Activated naive CD8-positive, alpha-beta T cell (primary cell): Measurements from ENCODE around the gene KIF2C.
"Not testable (repeated sequence)": the region's sequence is repeated elsewhere in the genome, so short reads cannot be mapped to it uniquely, and the experiment has no call there.

ENCODE experiments used
- H3K27ac Mint-ChIP-seq: one replicate; pipeline ENCODE4 v1.8.0; 2021; ENCODE audit warnings: mixed read lengths
- H3K27me3 Mint-ChIP-seq: one replicate; pipeline ENCODE4 v1.8.0; 2021; ENCODE audit warnings: mixed read lengths
- H3K36me3 Mint-ChIP-seq: one replicate; pipeline ENCODE4 v1.8.0; 2021; ENCODE audit warnings: mixed read lengths
- H3K4me1 Mint-ChIP-seq: one replicate; pipeline ENCODE4 v1.8.0; 2021; ENCODE audit warnings: low read depth, mixed read lengths
- H3K4me3 Mint-ChIP-seq: one replicate; pipeline ENCODE4 v1.8.0; 2021; ENCODE audit warnings: mild to moderate bottlenecking, mixed read lengths
- H3K9me3 Mint-ChIP-seq: one replicate; pipeline ENCODE4 v1.8.0; 2021; ENCODE audit warnings: low read depth, mixed read lengths

KIF2C gene

GRCh38 chr1:44806025-44806703 is 66.5 kb downstream of the KIF2C start:
- Mint-ChIP-seq H3K4me1 (peaks cover 79% of the 10 kb centered on the region), H3K9me3 (no peaks in the 10 kb centered on the region), H3K36me3 (peaks cover 15% of the 10 kb centered on the region), H3K27me3 (no peaks in the 10 kb centered on the region), H3K27ac (peak overlapping the region; percentile 98), H3K4me3 (peak overlapping the region; percentile 82)

- peaks cover 84% of the 10 kb centered on the region for H3K4me1 Mint-ChIP-seq
- no peaks in the 10 kb centered on the region for H3K9me3 Mint-ChIP-seq
- peaks cover 13% of the 10 kb centered on the region for H3K36me3 Mint-ChIP-seq
- H3K4me3 Mint-ChIP-seq, result peak within 1 kb of the TSS; percentile 82
- peak within 1 kb of the TSS; percentile 98 for H3K27ac Mint-ChIP-seq
- no peaks in the 10 kb centered on the region for H3K27me3 Mint-ChIP-seq
Measured at GRCh38 chr1:44806704-44807363, 67.2 kb downstream of the KIF2C start, which contains the start of gene DYNLT4. Gene DYNLT4, minus strand, starts transcription at chr1:44807351. Its CDS starts 683 bp downstream, at chr1:44806668.

- peaks cover 9% of the 10 kb centered on the region for H3K36me3 Mint-ChIP-seq
- peak overlapping the region; percentile 98 for H3K27ac Mint-ChIP-seq
- peaks cover 83% of the 10 kb centered on the region for H3K4me1 Mint-ChIP-seq
- peak overlapping the region; percentile 82 for H3K4me3 Mint-ChIP-seq
- H3K27me3 Mint-ChIP-seq, result no peaks in the 10 kb centered on the region
- H3K9me3 Mint-ChIP-seq, result no peaks in the 10 kb centered on the region
Measured at GRCh38 chr1:44807364-44808062, 67.9 kb downstream of the KIF2C start.

GRCh38 chr1:44808063-44808937 is 68.7 kb downstream of the KIF2C start, which contains the start of gene BTBD19:
Gene BTBD19, plus strand, starts transcription at chr1:44808523. Its CDS starts 298 bp downstream, at chr1:44808821.
- Mint-ChIP-seq H3K27me3 (no peaks in the 10 kb centered on the region), H3K9me3 (no peaks in the 10 kb centered on the region), H3K4me1 (peaks cover 77% of the 10 kb centered on the region), H3K36me3 (peaks cover 6% of the 10 kb centered on the region), H3K4me3 (peak within 1 kb of the TSS; percentile 82), H3K27ac (peak within 1 kb of the TSS; percentile 98)

GRCh38 chr1:44808938-44809917 is 69.6 kb downstream of the KIF2C start:
- Mint-ChIP-seq H3K4me3 (peak overlapping the region; percentile 82), H3K27me3 (no peaks in the 10 kb centered on the region), H3K27ac (peak overlapping the region; percentile 98), H3K36me3 (peaks cover 5% of the 10 kb centered on the region), H3K4me1 (peaks cover 74% of the 10 kb centered on the region), H3K9me3 (no peaks in the 10 kb centered on the region)

- Mint-ChIP-seq H3K9me3 (no peaks in the 10 kb centered on the region), H3K4me3 (peak overlapping the region; percentile 82), H3K27me3 (no peaks in the 10 kb centered on the region), H3K27ac (peak overlapping the region; percentile 98), H3K4me1 (peaks cover 76% of the 10 kb centered on the region), H3K36me3 (peaks cover 6% of the 10 kb centered on the region)
Measured at GRCh38 chr1:44810101-44810761, 70.6 kb downstream of the KIF2C start.

GRCh38 chr1:44810762-44811105 is 71.1 kb downstream of the KIF2C start:
- H3K27ac Mint-ChIP-seq, result peak overlapping the region; percentile 98
- peaks cover 73% of the 10 kb centered on the region for H3K4me1 Mint-ChIP-seq
- not testable (repeated sequence) for H3K9me3 Mint-ChIP-seq, H3K27me3 Mint-ChIP-seq, H3K36me3 Mint-ChIP-seq
- peak overlapping the region; percentile 68 for H3K4me3 Mint-ChIP-seq

- Mint-ChIP-seq H3K36me3 (peaks cover 6% of the 10 kb centered on the region), H3K27me3 (no peaks in the 10 kb centered on the region), H3K4me1 (peaks cover 71% of the 10 kb centered on the region), H3K4me3 (peak overlapping the region; percentile 68), H3K27ac (peak overlapping the region; percentile 98), H3K9me3 (no peaks in the 10 kb centered on the region)
Measured at GRCh38 chr1:44811234-44811633, 71.6 kb downstream of the KIF2C start.

- no peak overlapping the region for H3K27ac Mint-ChIP-seq
- H3K4me3 Mint-ChIP-seq, result no peak overlapping the region
- no peaks in the 10 kb centered on the region for H3K27me3 Mint-ChIP-seq
- H3K9me3 Mint-ChIP-seq, result no peaks in the 10 kb centered on the region
- peaks cover 63% of the 10 kb centered on the region for H3K4me1 Mint-ChIP-seq
- H3K36me3 Mint-ChIP-seq, result peaks cover 6% of the 10 kb centered on the region
Measured at GRCh38 chr1:44812822-44813543, 73.3 kb downstream of the KIF2C start.

GRCh38 chr1:44815926-44816325 is 76.3 kb downstream of the KIF2C start:
- Mint-ChIP-seq H3K4me1 (peaks cover 58% of the 10 kb centered on the region), H3K4me3 (peak overlapping the region; percentile 20)
- H3K9me3 Mint-ChIP-seq, H3K36me3 Mint-ChIP-seq, H3K27me3 Mint-ChIP-seq, H3K27ac Mint-ChIP-seq: not testable (repeated sequence)

GRCh38 chr1:44817307-44817706 is 77.7 kb downstream of the KIF2C start:
- Mint-ChIP-seq H3K4me1 (peaks cover 47% of the 10 kb centered on the region), H3K4me3 (no peak overlapping the region), H3K9me3 (no peaks in the 10 kb centered on the region), H3K27ac (peak overlapping the region; percentile 64), H3K27me3 (no peaks in the 10 kb centered on the region), H3K36me3 (peaks cover 3% of the 10 kb centered on the region)
